Neural progenitor cell (in vitro differentiated cells): ENCODE results near the gene PRKCH. TPM values are rescaled to one million over a fixed set of nuclear protein-coding genes. Genes with fewer than 3 reads are reported as not detected.

Experiments
- DNase-seq: peaks from one replicate; pipeline ENCODE4 v3.0.0-alpha.2; 2016; ENCODE audit warnings: low spot score
- H2AFZ ChIP-seq: fragments of 200-600 bp; sonication (generic); replicated peaks from 2 replicates; pipeline ENCODE4 v1.6.1; 2016; ENCODE audit warnings: antibody characterized with exemption
- H3F3A ChIP-seq: fragments of 200-600 bp; sonication (generic); 2 replicates; pipeline ENCODE4 v1.6.1; 2016; ENCODE audit warnings: antibody characterized with exemption, low read depth
- H3K27ac ChIP-seq: fragments of 200-600 bp; sonication (generic); 2 replicates; pipeline ENCODE4 v1.5.1; 2016; ENCODE audit warnings: mild to moderate bottlenecking
- H3K27me3 ChIP-seq: fragments of 200-600 bp; sonication (generic); 2 replicates; pipeline ENCODE4 v1.6.1; 2016; ENCODE audit warnings: mild to moderate bottlenecking, moderate library complexity
- H3K36me3 ChIP-seq: fragments of 200-600 bp; sonication (generic); 2 replicates; pipeline ENCODE4 v1.5.1; 2016
- H3K4me1 ChIP-seq: fragments of 200-600 bp; sonication (generic); 2 replicates; pipeline ENCODE4 v1.6.1; 2016; ENCODE audit warnings: mixed run types
- H3K4me2 ChIP-seq: fragments of 200-600 bp; sonication (generic); 2 replicates; pipeline ENCODE4 v1.6.1; 2016
- H3K4me3 ChIP-seq: fragments of 200-600 bp; sonication (generic); 2 replicates; pipeline ENCODE4 v1.5.1; 2016
- H3K79me2 ChIP-seq: fragments of 200-600 bp; sonication (generic); 2 replicates; pipeline ENCODE4 v1.6.1; 2016; ENCODE audit warnings: low read depth
- H3K9ac ChIP-seq: fragments of 200-600 bp; sonication (generic); 2 replicates; pipeline ENCODE4 v1.6.1; 2016
- H3K9me3 ChIP-seq: fragments of 200-600 bp; sonication (generic); 2 replicates; pipeline ENCODE4 v1.5.1; 2016; ENCODE audit warnings: low read depth
- H4K20me1 ChIP-seq: fragments of 200-600 bp; sonication (generic); 2 replicates; pipeline ENCODE4 v1.6.1; 2016; ENCODE audit warnings: low read depth
- H3K27ac Mint-ChIP-seq: 3 replicates; pipeline ENCODE4 v1.8.0; 2021; ENCODE audit warnings: mixed read lengths
- H3K27me3 Mint-ChIP-seq: 2 replicates; pipeline ENCODE4 v1.8.0; 2022; ENCODE audit warnings: low read depth, mild to moderate bottlenecking, inconsistent platforms, moderate library complexity, mixed read lengths; ENCODE audit not compliant: insufficient read depth
- H3K36me3 Mint-ChIP-seq: 3 replicates; pipeline ENCODE4 v1.8.0; 2021; ENCODE audit warnings: mixed read lengths
- H3K4me1 Mint-ChIP-seq: 3 replicates; pipeline ENCODE4 v1.8.0; 2021; ENCODE audit warnings: mixed read lengths
- H3K4me3 Mint-ChIP-seq: 3 replicates; pipeline ENCODE4 v1.8.0; 2021; ENCODE audit warnings: mild to moderate bottlenecking, moderate library complexity, mixed read lengths
- H3K9me3 Mint-ChIP-seq: 3 replicates; pipeline ENCODE4 v1.8.0; 2020; ENCODE audit warnings: mixed read lengths
- EZH2 ChIP-seq: fragments of 200-600 bp; sonication (generic); IDR thresholded peaks from 2 replicates; pipeline ENCODE4 v1.6.1; 2017; ENCODE audit warnings: antibody characterized with exemption, mild to moderate bottlenecking, moderate library complexity
- EZH2phosphoT487 ChIP-seq: fragments of 200-600 bp; sonication (generic); IDR thresholded peaks from 2 replicates; pipeline ENCODE4 v1.6.1; 2017; ENCODE audit warnings: antibody characterized with exemption
- total RNA-seq: library from RNA; depleted of rRNA; stranded (reverse); fragments of >200 nt; gene quantifications from 2 replicates; pipeline ENCODE4 v1.2.3, GENCODE V29; 2015; ENCODE audit warnings: low replicate concordance
- TF ChIP-seq, protein P1 (sequence below): fragments of 200-600 bp; sonication (generic); IDR thresholded peaks from 2 replicates; pipeline ENCODE4 v1.5.1; 2017; ENCODE audit warnings: antibody characterized with exemption, mild to moderate bottlenecking

Gene PRKCH
- total RNA-seq, 1 donor from 2014 or later, result 1.3 TPM

DNA sequence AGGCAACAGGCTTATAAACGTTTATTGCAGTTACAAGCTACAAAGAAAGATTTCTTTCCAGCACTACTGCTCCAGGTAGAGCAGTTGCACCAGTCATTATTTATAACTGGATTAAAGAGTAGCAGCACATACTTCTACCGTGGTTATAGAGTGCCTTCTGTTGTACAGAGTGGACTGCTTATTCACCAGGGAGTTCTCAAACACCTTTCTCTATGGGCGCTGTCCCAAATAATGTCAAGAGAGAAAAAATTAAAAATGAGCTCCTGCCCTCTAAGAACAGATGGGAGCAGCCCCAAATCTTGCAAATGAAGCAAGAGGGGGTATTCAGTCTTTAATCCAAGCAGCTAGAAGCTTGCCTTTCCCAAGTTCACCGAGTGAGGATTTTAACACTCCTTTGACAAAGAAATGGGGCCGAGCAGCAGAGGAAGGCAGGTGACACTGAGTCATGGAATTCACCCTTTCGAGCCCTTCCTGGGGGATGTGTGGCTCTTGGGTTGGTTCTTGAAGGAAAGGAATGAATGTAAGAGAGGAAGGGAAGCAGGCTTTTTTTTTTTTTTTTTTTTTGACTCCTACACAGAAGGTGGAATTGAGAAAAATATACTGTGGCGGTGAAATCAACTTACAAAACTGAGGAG, 181.2 kb downstream of the PRKCH start:
- TF ChIP-seq, protein P1, sequence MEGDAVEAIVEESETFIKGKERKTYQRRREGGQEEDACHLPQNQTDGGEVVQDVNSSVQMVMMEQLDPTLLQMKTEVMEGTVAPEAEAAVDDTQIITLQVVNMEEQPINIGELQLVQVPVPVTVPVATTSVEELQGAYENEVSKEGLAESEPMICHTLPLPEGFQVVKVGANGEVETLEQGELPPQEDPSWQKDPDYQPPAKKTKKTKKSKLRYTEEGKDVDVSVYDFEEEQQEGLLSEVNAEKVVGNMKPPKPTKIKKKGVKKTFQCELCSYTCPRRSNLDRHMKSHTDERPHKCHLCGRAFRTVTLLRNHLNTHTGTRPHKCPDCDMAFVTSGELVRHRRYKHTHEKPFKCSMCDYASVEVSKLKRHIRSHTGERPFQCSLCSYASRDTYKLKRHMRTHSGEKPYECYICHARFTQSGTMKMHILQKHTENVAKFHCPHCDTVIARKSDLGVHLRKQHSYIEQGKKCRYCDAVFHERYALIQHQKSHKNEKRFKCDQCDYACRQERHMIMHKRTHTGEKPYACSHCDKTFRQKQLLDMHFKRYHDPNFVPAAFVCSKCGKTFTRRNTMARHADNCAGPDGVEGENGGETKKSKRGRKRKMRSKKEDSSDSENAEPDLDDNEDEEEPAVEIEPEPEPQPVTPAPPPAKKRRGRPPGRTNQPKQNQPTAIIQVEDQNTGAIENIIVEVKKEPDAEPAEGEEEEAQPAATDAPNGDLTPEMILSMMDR, result no peak
- TF ChIP-seq EZH2 (no peak), EZH2phosphoT487 (no peak)
- DNase-seq, result no peak
- H3K9me3 ChIP-seq, result no peaks in the 10 kb centered on the region
- H3K4me3 Mint-ChIP-seq, result no peak overlapping the region
- no peak overlapping the region for H2AFZ ChIP-seq
- no peaks in the 10 kb centered on the region for H3K9me3 Mint-ChIP-seq
- no peaks in the 10 kb centered on the region for H3K79me2 ChIP-seq
- no peaks in the 10 kb centered on the region for H4K20me1 ChIP-seq
- H3F3A ChIP-seq, result no peaks in the 10 kb centered on the region
- no peak overlapping the region for H3K4me2 ChIP-seq
- no peaks in the 10 kb centered on the region for H3K27me3 Mint-ChIP-seq
- H3K27ac Mint-ChIP-seq, result no peak overlapping the region
- peaks cover 15% of the 10 kb centered on the region for H3K4me1 Mint-ChIP-seq
- no peak overlapping the region for H3K9ac ChIP-seq
- H3K27me3 ChIP-seq, result no peaks in the 10 kb centered on the region
- no peak overlapping the region for H3K4me3 ChIP-seq
- no peaks in the 10 kb centered on the region for H3K36me3 ChIP-seq
- H3K4me1 ChIP-seq, result peaks cover 9% of the 10 kb centered on the region
- H3K27ac ChIP-seq, result no peak overlapping the region
- no peaks in the 10 kb centered on the region for H3K36me3 Mint-ChIP-seq

DNA sequence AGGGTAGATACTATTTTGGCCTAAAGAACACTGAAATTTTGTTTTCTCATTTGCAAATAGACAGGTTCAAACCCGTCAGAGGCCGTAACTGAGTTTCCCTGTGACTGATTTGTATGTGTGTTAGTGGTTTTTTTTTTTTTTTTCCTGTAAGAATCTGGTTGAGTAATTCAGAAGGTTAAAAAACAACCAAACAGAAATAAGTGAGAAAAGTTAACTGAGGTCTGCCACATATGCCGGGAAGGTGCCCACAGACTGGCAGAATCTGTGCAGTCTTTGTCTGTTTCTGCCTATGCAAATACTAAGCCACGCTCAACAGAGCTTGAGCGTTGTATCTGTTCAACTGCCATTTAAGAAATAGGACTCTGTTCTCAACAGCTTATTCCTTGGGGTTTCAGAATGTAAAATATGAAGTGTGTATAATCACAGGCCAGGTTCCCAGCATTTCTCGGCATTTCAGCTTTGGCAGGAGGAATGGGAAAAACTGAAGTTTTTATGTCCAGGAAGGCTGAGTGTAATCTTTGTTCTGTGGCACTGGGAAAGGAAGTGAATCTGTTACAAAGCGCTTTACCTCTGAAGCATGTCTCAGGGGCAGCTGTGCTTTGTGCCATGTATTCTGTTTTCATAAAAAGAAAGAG, 181.9 kb downstream of the PRKCH start:
- peak overlapping the region; percentile 7 for H2AFZ ChIP-seq

DNA sequence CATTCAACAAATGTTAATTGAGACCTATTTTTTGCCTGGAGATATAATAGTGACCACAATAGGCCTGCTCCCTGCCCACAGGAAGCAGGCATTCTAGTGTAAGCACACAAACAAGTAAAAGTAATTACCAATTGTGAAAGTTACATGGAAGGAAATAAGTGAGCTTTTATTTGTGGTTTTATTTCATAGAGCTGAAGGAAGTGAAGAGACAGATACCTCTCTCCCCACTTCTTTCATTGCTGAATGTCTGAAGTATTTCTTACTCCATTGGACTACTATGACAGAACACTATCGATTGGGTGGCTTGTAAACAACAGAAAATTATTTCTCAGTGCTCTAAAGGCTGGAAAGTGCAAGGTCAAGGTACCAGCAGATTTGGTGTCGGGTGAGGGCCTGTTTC, 183.5 kb downstream of the PRKCH start:
- no peak overlapping the region for H3K9ac ChIP-seq
- no peaks in the 10 kb centered on the region for H4K20me1 ChIP-seq
- H3K27ac ChIP-seq, result no peak overlapping the region
- no peak overlapping the region for H3K4me2 ChIP-seq
- peaks cover 11% of the 10 kb centered on the region for H3K4me1 Mint-ChIP-seq
- no peaks in the 10 kb centered on the region for H3K79me2 ChIP-seq
- no peaks in the 10 kb centered on the region for H3F3A ChIP-seq
- TF ChIP-seq, protein P1, result no peak
- TF ChIP-seq EZH2phosphoT487 (no peak), EZH2 (no peak)
- H3K36me3 Mint-ChIP-seq, result no peaks in the 10 kb centered on the region
- no peak overlapping the region for H3K4me3 Mint-ChIP-seq
- no peaks in the 10 kb centered on the region for H3K27me3 Mint-ChIP-seq
- no peaks in the 10 kb centered on the region for H3K36me3 ChIP-seq
- no peak overlapping the region for H2AFZ ChIP-seq
- H3K4me3 ChIP-seq, result no peak overlapping the region
- H3K27me3 ChIP-seq, result no peaks in the 10 kb centered on the region
- H3K4me1 ChIP-seq, result no peaks in the 10 kb centered on the region
- no peak overlapping the region for H3K27ac Mint-ChIP-seq
- no peak for DNase-seq
- no peaks in the 10 kb centered on the region for H3K9me3 Mint-ChIP-seq
- H3K9me3 ChIP-seq, result no peaks in the 10 kb centered on the region

More for the DNA sequence above, 181.9 kb downstream of the PRKCH start:
- TF ChIP-seq EZH2, result no peak
- TF ChIP-seq, protein P1, result no peak
- no peak for TF ChIP-seq EZH2phosphoT487
- DNase-seq, result no peak
- Histone ChIP-seq H3K27me3 (no peaks in the 10 kb centered on the region), H3F3A (no peaks in the 10 kb centered on the region), H3K36me3 (no peaks in the 10 kb centered on the region), H3K9me3 (no peaks in the 10 kb centered on the region), H3K4me1 (peaks cover 9% of the 10 kb centered on the region), H3K4me3 (no peak overlapping the region), H3K79me2 (no peaks in the 10 kb centered on the region), H3K9ac (no peak overlapping the region), H3K27ac (no peak overlapping the region), H4K20me1 (no peaks in the 10 kb centered on the region), H3K4me2 (no peak overlapping the region)
- H3K36me3 Mint-ChIP-seq, result no peaks in the 10 kb centered on the region
- no peaks in the 10 kb centered on the region for H3K9me3 Mint-ChIP-seq
- peaks cover 15% of the 10 kb centered on the region for H3K4me1 Mint-ChIP-seq
- H3K27ac Mint-ChIP-seq, result no peak overlapping the region
- no peaks in the 10 kb centered on the region for H3K27me3 Mint-ChIP-seq
- no peak overlapping the region for H3K4me3 Mint-ChIP-seq
